ENCODE measurements around the gene ZIC2.
"Not testable (repeated sequence)": the region's sequence is repeated elsewhere in the genome, so short reads cannot be mapped to it uniquely, and the experiment has no call there.

The ZIC2 gene

GRCh38 chr13:100032642-100033041, 51.1 kb downstream of the ZIC2 start:
- not testable (repeated sequence) for DNase-seq

- DNase-seq = no peak
These were observed 54.4 kb downstream of the ZIC2 start for GRCh38 chr13:100035936-100036335.

Data from CD4-positive, alpha-beta T cell treated with Interleukin-1 beta for 1 hour (primary cell).